GM21619 (cell line): ENCODE data around the gene BPTF.
"Not testable (repeated sequence)": the region's sequence is repeated elsewhere in the genome, so short reads cannot be mapped to it uniquely, and the experiment has no call there.

Source experiments
- ATAC-seq: cut with Tn5 transposase; IDR thresholded peaks from one replicate; pipeline ENCODE4 v1.9.1; 2021; ENCODE audit not compliant: unreplicated experiment

Gene BPTF

GRCh38 chr17:67999291-67999911, 174.1 kb downstream of the BPTF start:
- ATAC-seq = no peak

DNA sequence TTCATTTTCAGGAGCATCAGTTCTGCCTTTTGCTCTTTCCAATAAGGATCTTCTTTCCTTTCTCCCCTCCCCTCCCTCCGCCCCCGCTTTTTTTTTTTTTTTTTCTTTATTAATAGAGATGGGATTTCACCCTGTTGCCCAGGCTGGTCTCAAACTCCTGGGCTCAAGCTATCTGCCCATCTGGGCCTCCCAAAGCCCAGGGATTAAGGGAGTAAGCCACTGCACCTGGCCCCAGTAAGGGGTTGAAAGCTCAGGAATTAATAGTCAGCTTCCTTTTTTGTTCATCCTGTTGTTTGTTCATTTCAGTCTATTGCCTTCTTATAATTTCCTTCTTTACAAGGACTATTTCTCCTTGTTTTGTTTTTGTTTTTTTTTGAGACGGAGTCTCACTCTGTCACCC, 178.9 kb downstream of the BPTF start:
- no peak for ATAC-seq

DNA sequence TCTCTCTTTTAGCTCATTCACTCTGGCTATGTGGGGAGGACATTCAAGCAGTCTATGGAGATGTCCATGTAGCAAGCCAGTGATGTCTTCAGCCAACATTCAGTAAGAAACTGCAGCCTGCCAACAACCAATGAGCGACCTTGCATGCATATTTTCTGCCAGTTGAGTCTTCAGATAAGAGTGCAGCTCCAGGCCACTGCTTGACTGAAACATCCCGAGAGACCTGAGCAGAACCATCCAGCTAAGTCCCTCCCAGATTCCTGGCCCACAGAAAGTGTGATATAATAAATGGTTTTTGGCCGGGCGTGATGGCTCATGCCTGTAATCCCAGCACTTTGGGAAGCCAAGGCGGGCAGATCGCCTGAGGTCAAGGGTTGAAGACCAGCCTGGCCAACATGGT, 181.5 kb downstream of the BPTF start:
- no peak for ATAC-seq

GRCh38 chr17:68011199-68011665, 185.9 kb downstream of the BPTF start:
- ATAC-seq = peak; percentile 65

- ATAC-seq = no peak
Observed at GRCh38 chr17:68013385-68013784, 188.1 kb downstream of the BPTF start.

GRCh38 chr17:68015081-68015723, 189.9 kb downstream of the BPTF start:
- no peak for ATAC-seq

DNA sequence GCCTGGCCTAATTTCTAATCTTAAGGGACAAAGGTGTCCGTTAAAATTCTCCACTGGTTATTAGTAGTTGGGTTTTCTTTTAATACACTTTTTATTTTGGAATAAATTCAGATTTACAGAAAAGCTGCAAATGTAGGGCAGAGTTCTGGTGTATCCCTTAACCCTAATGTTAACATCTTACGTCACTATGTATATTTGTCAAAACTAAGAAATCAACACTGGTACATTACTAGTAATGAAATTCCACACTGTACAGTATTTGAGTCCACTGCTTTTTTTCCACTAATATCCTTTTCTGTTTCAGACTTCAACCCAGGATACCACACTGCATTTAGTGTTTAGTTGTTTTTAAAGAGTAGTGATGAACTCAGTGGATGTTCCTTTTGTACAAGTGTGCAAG, 191.5 kb downstream of the BPTF start:
- ATAC-seq = no peak

- not testable (repeated sequence) for ATAC-seq
Observed at GRCh38 chr17:68018493-68018892, 193.2 kb downstream of the BPTF start.

DNA sequence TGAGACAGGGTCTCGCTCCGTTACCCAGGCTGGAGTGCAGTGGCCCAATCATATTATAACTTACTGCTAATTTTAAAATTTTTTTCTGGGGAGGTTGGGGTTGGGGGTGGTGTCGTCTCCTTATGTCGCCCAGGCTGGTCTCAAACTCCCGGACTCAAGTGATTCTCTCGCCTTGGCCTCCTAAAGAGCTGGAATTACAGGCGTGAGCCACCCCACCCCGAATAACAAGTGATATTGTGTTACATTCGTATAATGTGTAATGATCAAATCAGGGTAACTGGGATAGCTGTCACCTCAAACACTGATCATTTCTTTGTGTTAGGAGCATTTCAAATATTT, 194.0 kb downstream of the BPTF start:
- no peak for ATAC-seq

DNA sequence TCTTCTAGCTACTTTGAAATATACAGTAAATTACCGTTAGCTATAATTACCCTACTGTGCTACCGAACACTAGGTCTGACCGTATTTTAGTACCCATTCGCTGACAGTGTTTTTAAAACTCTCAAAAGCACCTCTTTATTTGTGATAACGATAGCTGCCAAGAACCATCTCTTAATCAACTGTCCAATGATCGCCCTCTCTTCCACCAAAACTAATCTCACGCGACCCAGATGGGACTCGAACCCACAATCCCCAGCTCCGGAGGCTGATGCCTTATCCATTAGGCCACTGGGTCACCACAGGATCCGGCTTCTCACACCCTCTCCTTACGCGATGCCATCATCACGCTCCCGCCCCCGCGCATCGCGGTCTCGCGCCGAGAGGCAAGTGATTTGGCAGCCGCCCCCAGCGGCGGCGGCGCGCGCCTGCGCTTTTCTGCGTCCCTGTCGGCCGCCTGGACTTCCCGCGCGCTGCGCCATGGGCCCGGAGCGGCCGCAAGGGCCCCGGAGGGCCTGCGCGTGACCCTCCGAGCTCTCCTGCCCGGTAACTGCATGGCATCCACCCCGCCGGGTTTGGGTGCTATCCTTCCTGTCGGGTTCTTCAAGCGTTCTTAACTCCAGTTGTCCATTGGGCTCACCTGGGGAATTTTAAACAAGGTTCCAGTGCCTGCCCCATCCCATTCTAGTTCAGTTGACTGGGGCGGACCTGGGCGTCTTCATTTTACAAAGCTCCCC, 194.5 kb downstream of the BPTF start:
- peak; percentile 93 for ATAC-seq

DNA sequence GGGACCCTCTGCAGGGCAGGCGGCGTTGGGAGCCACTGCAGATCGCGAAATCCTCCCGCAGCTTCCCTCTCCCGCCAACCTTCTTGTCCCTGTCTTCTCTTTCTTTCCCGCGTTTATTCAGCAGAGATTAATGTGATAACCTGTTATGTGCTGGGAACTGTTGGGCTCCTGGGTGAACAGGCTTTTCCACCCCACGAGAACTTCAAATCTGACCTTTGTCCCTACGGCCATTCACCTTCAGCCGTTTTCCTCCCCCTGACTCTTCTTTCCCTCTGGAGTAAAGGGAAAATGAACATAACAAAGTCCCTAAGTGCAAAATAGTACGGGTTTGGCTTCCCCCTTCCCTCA, 195.1 kb downstream of the BPTF start:
- ATAC-seq = peak; percentile 3

GRCh38 chr17:68020791-68021190, 195.5 kb downstream of the BPTF start:
- ATAC-seq = not testable (repeated sequence)

DNA sequence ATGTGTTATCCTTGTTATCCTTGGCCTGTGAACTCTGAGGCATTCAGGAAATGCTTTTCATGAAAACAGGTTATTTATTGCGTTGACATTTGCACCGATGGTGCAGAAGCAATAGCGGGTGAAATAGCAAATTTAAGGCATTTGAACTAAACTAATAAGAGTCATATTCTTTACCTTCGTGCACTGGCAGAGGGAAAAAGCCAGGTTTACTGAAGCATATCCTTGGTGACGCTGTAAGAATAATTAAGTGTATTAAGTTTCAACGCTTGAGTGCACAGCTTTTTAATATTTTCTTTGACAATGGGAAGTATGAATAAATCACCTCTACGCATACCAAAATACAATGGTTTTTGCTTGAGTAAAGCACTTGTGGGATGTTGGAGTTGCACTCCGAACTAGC, 196.7 kb downstream of the BPTF start:
- no peak for ATAC-seq

DNA sequence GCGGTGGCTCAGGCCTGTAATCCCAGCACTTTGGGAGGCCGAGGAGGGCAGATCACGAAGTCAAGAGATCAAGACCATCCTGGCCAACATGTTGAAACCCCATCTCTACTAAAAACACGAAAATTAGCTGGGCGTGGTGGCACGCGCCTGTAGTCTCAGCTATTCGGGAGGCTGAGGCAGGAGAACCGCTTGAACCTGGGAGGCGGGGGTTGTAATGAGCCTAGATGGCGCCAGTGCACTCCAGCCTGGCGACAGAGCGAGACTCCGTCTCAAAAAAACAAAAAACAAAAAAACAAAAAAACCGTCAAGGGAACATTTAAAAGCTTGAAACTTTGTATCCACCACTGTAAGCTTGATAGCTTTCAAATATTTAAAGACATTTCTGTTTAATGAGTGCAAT, 197.2 kb downstream of the BPTF start:
- not testable (repeated sequence) for ATAC-seq

DNA sequence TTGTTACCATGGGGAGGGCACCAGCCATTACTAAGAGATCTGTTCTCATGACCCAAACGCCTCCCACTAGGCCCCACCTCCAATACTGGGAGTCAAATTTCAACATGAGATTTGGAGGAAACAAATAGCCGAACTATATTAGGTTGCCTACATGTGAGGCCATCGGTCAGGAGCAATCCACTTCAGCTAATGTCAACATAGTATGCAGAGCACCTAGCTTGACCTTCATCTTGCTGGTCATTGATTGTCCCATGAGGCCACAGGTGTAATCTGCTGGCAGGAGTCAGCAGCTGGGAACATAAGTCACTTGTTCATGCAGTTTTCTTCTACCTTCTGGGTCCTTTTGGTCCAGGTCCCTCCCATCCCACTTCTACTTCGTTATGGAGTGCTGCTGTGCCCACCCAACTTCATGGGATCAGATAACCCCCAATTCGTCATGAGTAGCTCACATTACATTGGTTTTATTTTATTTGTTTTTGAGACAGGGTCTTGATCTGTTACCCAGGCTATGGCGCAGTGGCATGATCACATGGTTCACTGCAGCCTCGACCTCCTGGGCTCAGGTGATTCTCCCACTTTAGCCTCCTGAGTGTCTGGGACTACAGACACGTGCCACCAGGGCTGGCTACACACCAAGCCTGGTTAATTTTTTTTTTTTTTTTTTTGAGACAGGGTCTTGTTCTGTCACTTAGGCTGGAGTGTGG, 204.4 kb downstream of the BPTF start:
- no peak for ATAC-seq
